AG08395 (cell line): Measurements from ENCODE around the gene ADARB2.
"Not testable (repeated sequence)": the region's sequence is repeated elsewhere in the genome, so short reads cannot be mapped to it uniquely, and the experiment has no call there.

Experiments used
- DNase-seq: peaks from one replicate; pipeline ENCODE4 v3.0.0; 2012; ENCODE audit warnings: mixed read lengths, low spot score

The ADARB2 gene

GRCh38 chr10:1253523-1254353 is 483.6 kb downstream of the ADARB2 start:
- no peak for DNase-seq

GRCh38 chr10:1251769-1252168 is 485.6 kb downstream of the ADARB2 start:
- DNase-seq = no peak

- no peak for DNase-seq
These were observed 488.0 kb downstream of the ADARB2 start for GRCh38 chr10:1249142-1249920.

- DNase-seq = not testable (repeated sequence)
These were observed 489.1 kb downstream of the ADARB2 start for GRCh38 chr10:1248262-1248630.

GRCh38 chr10:1247598-1248261 is 489.6 kb downstream of the ADARB2 start:
- no peak for DNase-seq

- no peak for DNase-seq
These were observed 492.8 kb downstream of the ADARB2 start for GRCh38 chr10:1244493-1244892.

GRCh38 chr10:1243486-1244234 is 493.7 kb downstream of the ADARB2 start:
- no peak for DNase-seq

- DNase-seq = no peak
These were observed 494.4 kb downstream of the ADARB2 start for GRCh38 chr10:1242975-1243374.

GRCh38 chr10:1241973-1242935 is 495.1 kb downstream of the ADARB2 start:
- no peak for DNase-seq

- no peak for DNase-seq
These were observed 495.9 kb downstream of the ADARB2 start for GRCh38 chr10:1241322-1241890.

GRCh38 chr10:1240341-1240775 is 497.0 kb downstream of the ADARB2 start:
- DNase-seq = no peak

- no peak for DNase-seq
These were observed 504.3 kb downstream of the ADARB2 start for GRCh38 chr10:1233031-1233430.

- DNase-seq = no peak
These were observed 505.0 kb downstream of the ADARB2 start for GRCh38 chr10:1232164-1232911.

- no peak for DNase-seq
These were observed 506.6 kb downstream of the ADARB2 start for GRCh38 chr10:1230592-1231275.

- DNase-seq = no peak
These were observed 507.2 kb downstream of the ADARB2 start for GRCh38 chr10:1230138-1230537.

- no peak for DNase-seq
These were observed 507.8 kb downstream of the ADARB2 start for GRCh38 chr10:1229574-1229973.

- no peak for DNase-seq
These were observed 508.2 kb downstream of the ADARB2 start for GRCh38 chr10:1229116-1229515.

- no peak for DNase-seq
These were observed 508.8 kb downstream of the ADARB2 start for GRCh38 chr10:1228467-1228975.
